NCI-H187 treated with DMSO at 0.1 percent for 48 hours (cell line): ENCODE data around the gene FGF4.

ENCODE experiments used
- DNase-seq: peaks from one replicate; lab custom pipeline; 2025; lab: John Stamatoyannopoulos, UW

Gene FGF4

GRCh38 chr11:69726019-69726418 is 49.1 kb downstream of the FGF4 start:
- no peak for DNase-seq

- DNase-seq = no peak
Measured at GRCh38 chr11:69721745-69722144, 53.4 kb downstream of the FGF4 start.

- no peak for DNase-seq
Measured at GRCh38 chr11:69721106-69721505, 54.0 kb downstream of the FGF4 start.
